Fibroblast of upper back skin (primary cell): ENCODE results near the gene ZNF396.

ENCODE experiments used
- DNase-seq: peaks from one replicate; pipeline ENCODE4 v3.0.0-alpha.2; 2013

The ZNF396 gene

DNA sequence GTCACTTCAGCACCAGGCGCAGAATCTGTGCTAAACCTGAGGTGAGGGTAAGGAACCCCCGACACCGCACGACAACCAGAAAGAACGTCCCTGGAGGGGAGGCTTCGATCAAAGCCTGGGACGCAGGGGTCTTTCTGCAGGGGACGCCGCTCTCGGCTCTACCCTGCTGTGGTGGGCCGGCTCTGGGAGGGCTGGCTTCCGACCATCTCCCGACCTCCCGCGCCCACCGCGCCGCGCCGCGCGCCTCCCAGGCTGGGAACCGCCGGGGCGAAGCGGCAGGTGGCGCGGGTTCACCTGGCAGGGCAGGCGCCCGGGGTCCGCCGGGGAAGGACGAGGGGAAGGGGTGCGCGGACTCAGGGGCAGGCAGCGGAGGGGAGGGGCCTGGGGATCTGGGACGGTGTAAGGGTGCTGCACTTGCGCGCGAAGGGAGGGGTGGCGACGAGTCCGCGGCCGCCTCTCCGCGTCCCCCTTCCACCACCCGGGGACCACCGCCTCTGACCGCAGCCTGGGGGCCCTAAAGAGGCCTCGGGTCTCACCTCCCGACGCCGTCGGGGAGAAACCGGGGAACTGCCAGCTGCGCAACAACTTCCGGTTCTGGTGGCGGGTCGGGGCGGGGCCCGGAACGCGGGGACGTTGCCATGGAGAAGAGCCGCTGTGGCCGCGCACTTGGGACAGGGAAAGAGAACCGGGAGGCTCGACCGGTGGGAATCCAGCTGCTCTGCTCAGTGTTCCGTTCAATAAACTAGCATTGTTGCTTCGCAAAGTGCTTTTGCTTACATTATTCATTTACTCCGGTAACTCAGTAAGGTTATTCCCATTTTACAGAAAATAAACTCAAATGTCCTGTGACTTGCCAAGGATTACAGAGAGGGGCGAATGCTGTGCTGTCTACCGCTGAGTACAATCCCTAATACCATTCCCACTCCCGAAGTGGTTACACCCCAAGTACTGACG is at the start of gene ZNF396:
ZNF396 (minus strand) TSS at position 596 of the 954 bp plus-strand sequence. CDS start 3,045 bp downstream, outside the sequence.
- DNase-seq: peak; percentile 39

DNA sequence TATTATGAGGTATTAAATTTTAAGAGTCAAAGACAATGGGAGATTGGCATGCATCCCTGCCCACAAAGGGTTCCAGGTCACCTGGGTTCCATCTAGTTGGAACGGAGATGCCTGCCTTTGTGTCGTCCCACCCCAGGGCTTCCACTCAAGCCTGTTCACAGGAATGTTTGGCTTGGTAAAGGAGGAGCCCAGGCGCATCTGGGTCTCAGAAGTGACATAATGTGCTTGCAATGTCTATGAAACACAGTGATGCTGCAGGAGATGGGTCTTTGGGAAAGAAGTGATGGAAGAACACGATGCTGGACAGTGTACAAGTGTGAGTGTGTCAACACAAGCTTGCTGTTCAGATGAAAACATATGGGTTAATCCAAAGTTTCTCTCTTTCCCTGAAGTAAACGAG is 49.6 kb upstream of the ZNF396 start:
- no peak for DNase-seq

DNA sequence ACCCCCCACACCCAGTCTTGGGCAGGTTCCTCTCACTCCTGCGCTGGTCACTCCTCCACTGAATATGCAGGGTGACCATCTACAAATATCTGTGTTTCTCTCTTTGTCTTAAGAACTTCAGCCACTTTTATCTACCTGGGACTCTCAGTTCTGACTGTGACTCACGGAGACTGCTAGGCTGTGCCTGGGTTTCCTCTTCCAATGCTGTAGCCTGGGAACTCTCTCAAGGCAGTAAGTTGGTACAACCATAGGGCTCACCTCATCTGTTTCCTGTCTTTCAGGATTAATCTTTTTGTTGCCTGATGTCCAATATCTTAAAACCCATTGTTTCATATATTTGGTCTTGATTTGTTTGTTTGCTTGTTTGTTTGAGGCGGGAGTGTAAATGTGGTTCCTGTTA is 47.2 kb upstream of the ZNF396 start:
- no peak for DNase-seq

DNA sequence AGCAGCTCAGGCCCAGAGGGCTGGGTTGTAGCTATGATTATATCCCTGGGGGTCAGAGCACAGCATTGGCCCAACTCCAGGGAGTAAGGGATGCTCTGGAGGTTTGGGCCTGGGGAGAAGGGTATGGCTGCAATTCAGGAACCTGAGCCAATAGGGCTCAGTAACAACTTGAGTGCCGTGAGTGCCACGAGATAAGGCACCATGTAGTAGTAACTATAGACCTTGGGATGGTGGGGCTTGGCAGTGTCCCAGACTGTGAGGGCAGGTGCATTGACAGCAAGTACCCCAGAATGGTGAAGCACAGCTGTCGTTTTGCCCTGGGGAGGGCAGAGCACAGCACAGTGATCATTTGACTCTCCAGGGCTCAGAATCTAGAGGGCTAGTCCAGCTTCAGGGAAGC is 45.1 kb upstream of the ZNF396 start:
- DNase-seq: no peak

- DNase-seq: no peak
Measured at GRCh38 chr18:35418610-35419009, 41.5 kb upstream of the ZNF396 start.

DNA sequence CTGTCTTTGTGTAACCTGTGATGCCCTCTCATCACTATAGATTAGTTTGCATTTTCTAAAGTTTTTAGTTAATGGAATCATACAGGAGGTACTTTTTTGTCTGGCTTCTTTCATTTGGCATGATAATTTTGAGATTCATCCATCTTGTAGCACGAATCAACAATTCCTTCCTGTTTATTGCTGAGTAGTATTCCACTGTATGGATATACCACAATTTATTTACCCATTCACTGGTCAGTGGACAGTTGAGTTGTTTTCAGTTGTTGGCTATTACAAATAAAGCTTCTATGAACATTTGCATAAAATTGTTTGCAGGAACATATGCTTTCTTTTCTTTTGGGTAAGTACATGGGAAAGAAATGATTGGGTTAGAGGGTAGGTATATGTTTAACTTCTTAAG is 40.1 kb upstream of the ZNF396 start:
- DNase-seq: no peak

GRCh38 chr18:35415511-35416073 is 38.5 kb upstream of the ZNF396 start:
- peak; percentile 51 for DNase-seq

- no peak for DNase-seq
Measured at GRCh38 chr18:35413163-35413511, 36.0 kb upstream of the ZNF396 start.

GRCh38 chr18:35411625-35412351 is 34.7 kb upstream of the ZNF396 start:
- DNase-seq: no peak

DNA sequence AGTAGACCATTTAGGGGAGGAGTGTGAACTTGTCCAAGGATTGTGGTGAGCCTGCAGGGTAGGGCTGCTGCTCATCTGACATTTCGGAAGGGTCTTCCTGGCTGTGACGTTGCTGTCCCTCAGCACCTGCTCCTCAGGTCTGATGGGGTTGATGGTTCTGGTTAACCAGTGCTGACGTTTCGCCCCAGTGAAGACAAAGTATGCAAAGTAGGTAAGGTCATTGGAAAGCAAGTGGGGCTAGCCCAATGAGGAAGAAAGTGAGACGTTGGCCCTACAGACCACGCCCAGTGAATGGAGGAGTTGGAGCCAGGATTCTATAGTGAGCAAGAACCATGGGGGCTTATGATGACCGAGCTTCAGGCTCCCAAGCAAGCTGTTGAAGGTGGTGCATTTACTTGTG is 33.4 kb upstream of the ZNF396 start:
- no peak for DNase-seq

- DNase-seq: no peak
Measured at GRCh38 chr18:35409911-35410310, 32.8 kb upstream of the ZNF396 start.

- DNase-seq: no peak
Measured at GRCh38 chr18:35408843-35409261, 31.7 kb upstream of the ZNF396 start.

DNA sequence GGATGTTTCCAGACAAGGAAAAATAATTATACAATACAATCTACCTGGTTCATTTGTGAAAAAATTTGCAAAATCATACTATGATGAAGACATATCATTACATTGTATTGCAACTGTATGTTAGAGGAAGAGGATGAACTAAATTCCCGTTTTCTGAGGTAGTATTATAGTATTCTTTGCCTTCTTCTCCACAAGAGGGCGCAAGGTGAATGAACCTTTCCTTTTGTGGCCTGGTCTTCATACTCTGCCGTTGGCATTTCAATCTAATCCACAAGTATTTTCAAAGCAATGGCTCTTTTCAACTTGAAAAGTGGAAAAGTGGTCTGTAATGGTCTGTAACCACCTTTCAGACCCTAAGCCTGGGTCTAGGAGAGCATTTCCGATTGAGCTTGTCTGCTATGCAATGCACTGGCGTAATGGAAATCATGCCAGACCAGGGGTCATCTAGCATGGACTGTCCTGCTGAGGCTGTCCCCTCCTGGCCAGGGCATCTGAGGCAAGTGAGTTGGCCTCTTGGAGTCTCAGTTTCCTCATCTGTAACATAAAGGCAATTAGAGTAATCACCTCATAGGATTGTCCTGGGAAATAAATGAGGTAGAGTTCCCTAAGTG is 30.8 kb upstream of the ZNF396 start:
- DNase-seq: peak; percentile 77

DNA sequence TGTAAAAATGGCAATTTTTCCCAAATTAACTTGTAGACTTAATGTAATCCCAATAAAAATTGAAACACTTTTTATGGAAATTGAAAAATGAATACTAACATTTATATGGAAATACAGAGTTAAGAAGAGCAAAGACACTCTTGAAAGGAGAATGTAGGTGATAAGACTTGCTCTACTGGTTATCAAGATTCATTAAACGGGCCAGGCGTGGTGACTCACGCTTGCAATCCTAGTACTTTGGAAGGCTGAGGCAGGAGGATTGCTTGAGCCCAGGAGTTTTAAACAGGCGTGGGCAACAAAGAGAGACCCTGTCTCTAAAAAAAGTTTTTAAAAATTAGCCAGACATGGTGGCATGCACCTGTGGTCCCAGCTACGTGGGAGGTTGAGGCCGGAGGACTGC is 29.5 kb upstream of the ZNF396 start:
- DNase-seq: no peak

GRCh38 chr18:35397976-35398375 is 20.8 kb upstream of the ZNF396 start:
- DNase-seq: no peak

GRCh38 chr18:35393716-35394115 is 16.6 kb upstream of the ZNF396 start:
- DNase-seq: no peak

- no peak for DNase-seq
Measured at GRCh38 chr18:35392375-35392774, 15.2 kb upstream of the ZNF396 start.

GRCh38 chr18:35390951-35391700 is 14.0 kb upstream of the ZNF396 start:
- DNase-seq: peak; percentile 28

GRCh38 chr18:35389095-35389618 is 12.0 kb upstream of the ZNF396 start:
- DNase-seq: peak; percentile 67

GRCh38 chr18:35387152-35387571 is 10.0 kb upstream of the ZNF396 start:
- DNase-seq: peak; percentile 28

GRCh38 chr18:35386600-35387100 is 9.5 kb upstream of the ZNF396 start:
- DNase-seq: peak; percentile 76

DNA sequence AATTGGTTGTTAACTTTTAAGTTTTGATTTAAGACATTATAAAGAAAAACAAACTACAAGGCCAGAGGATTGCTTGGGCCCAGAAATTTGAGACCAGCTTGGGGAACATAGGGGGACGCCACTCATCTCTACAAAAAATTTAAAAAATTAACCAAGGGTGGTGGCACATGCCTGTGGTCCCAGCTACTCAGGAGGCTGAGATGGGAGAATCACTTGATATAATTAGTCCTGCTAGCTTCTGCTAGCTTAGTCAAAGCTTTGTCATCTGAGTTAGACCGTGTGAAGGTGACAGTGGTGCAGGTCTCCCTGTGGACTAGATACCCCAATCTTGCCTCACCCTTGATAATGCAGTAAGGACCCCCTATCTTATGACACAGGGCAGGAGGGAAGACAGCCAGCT is 6.0 kb upstream of the ZNF396 start:
- no peak for DNase-seq
